HG03439 (cell line): ENCODE measurements around the gene PCLAF.
"Not testable (repeated sequence)": the region's sequence is repeated elsewhere in the genome, so short reads cannot be mapped to it uniquely, and the experiment has no call there.

ENCODE experiments used
- ATAC-seq: cut with Tn5 transposase; IDR thresholded peaks from one replicate; pipeline ENCODE4 v1.9.1; 2021; ENCODE audit warnings: mild to moderate bottlenecking, moderate library complexity; ENCODE audit not compliant: unreplicated experiment

PCLAF gene

GRCh38 chr15:64369078-64369607 is 12.1 kb downstream of the PCLAF start:
- no peak for ATAC-seq

- ATAC-seq: no peak
Observed at GRCh38 chr15:64361259-64361658, 20.0 kb downstream of the PCLAF start.

- no peak for ATAC-seq
Observed at GRCh38 chr15:64356710-64357040, 24.6 kb downstream of the PCLAF start.

GRCh38 chr15:64355944-64356709 is 25.1 kb downstream of the PCLAF start, which contains the start of gene CSNK1G1:
Gene CSNK1G1 (minus strand): TSS chr15:64356173. CDS start chr15:64300499, 55,674 bp downstream.
- ATAC-seq: peak; percentile 95

GRCh38 chr15:64355348-64355943 is 25.8 kb downstream of the PCLAF start:
- peak; percentile 6 for ATAC-seq

- ATAC-seq: no peak
Observed at GRCh38 chr15:64354688-64355344, 26.4 kb downstream of the PCLAF start.

- no peak for ATAC-seq
Observed at GRCh38 chr15:64351265-64351664, 30.0 kb downstream of the PCLAF start.

- ATAC-seq: no peak
Observed at GRCh38 chr15:64349375-64349774, 31.9 kb downstream of the PCLAF start.

- no peak for ATAC-seq
Observed at GRCh38 chr15:64348455-64348854, 32.8 kb downstream of the PCLAF start.

GRCh38 chr15:64346242-64346641 is 35.0 kb downstream of the PCLAF start:
- not testable (repeated sequence) for ATAC-seq

GRCh38 chr15:64344651-64345294 is 36.5 kb downstream of the PCLAF start:
- no peak for ATAC-seq

GRCh38 chr15:64343841-64344240 is 37.4 kb downstream of the PCLAF start:
- no peak for ATAC-seq

GRCh38 chr15:64343222-64343621 is 38.0 kb downstream of the PCLAF start:
- ATAC-seq: no peak

GRCh38 chr15:64341961-64342360 is 39.3 kb downstream of the PCLAF start:
- ATAC-seq: no peak

GRCh38 chr15:64340355-64340754 is 40.9 kb downstream of the PCLAF start:
- no peak for ATAC-seq

- ATAC-seq: no peak
Observed at GRCh38 chr15:64337761-64338160, 43.5 kb downstream of the PCLAF start.

- no peak for ATAC-seq
Observed at GRCh38 chr15:64333986-64334929, 47.0 kb downstream of the PCLAF start.

- ATAC-seq: no peak
Observed at GRCh38 chr15:64333516-64333915, 47.7 kb downstream of the PCLAF start.

GRCh38 chr15:64331668-64332067 is 49.6 kb downstream of the PCLAF start:
- ATAC-seq: not testable (repeated sequence)

GRCh38 chr15:64326975-64327374 is 54.3 kb downstream of the PCLAF start:
- not testable (repeated sequence) for ATAC-seq
